GM18519 (cell line): ENCODE results near the gene TVP23C.

Source experiments
- ATAC-seq: cut with Tn5 transposase; IDR thresholded peaks from one replicate; pipeline ENCODE4 v1.9.1; 2021; ENCODE audit warnings: mild to moderate bottlenecking, moderate library complexity; ENCODE audit not compliant: unreplicated experiment, low FRiP score

The TVP23C gene

DNA sequence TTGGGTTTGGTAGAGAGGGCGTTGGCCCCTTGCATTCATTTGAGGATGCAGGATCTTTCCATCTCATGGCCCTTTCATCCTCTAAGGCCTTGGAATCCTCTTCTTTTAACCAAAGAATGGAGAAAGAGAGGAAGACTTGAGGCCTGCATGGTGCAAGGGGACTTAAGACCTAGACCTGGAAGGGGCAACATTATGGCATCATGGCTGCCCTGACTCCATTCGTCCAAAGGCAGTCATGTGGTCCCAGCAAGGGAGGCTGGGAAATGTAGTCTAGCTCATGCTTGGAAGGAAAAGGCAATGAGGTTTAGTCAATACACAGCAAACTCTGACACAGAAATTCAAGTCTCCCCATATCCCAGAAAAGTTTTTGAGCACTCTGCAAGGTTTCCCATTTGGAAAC, 65.2 kb downstream of the TVP23C start:
- ATAC-seq: peak; percentile 49

- no peak for ATAC-seq
Measured at GRCh38 chr17:15496735-15497670, 66.3 kb downstream of the TVP23C start.

- no peak for ATAC-seq
Measured at GRCh38 chr17:15494821-15495220, 68.5 kb downstream of the TVP23C start.

DNA sequence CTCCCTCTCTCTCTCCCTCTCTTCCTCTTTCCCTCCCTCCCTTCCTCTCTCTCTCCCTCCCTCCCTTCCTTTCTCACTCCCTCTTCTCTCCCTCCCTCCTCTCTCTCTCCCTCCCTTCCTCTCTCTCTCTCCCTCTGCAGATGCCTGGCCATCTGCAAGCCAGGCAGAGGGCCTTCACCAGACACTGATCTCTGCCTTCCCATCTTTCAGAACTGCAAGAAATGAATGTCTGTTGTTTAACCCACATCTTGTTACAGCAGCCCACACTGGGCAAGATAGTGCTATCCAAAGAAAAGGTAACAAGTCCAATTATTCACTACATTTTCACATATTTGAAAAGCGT, 69.6 kb downstream of the TVP23C start:
- ATAC-seq: no peak

DNA sequence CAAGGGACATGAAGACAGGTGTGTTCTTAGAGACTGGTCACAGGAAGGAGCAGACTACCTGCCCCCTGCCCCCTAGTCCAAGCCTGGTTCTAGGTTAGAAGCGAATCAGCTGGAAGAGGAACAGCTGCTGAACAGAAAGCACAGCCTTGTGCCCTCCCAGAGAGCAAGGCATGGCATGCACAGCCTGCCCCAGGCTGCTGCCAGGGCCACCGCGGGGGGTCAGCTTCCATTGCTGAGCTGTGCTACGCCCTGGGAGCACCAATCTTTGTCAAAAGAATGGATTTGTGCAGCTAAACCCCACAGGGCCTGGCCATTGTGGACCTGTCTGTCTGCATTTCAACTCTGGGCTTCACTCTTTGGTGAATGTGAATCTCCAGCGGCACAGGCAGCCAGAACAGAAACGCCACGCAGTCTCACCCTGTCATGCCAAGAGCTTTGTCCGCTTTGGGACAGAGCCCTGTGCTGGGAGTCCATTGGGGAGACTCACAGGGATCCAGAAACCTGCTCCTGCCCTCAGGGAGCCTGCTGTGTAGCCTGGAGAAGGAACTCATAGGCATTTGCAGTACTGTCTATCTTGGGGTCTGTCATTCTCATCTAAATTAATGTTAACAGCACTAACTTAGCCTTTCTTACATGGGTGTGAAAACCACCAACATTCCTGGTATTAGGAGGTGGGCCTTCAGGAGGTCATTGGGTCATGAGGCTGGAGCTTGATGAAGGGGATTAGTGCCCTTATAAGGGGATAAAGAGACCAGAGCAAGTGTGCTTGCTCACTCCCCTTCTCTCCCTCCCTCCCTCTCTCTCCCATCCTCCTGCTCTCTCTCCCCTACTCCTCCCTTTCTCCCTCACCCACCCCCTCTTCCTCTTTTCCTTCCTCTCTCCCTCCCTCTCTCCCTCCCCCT, 70.2 kb downstream of the TVP23C start:
- ATAC-seq: no peak

DNA sequence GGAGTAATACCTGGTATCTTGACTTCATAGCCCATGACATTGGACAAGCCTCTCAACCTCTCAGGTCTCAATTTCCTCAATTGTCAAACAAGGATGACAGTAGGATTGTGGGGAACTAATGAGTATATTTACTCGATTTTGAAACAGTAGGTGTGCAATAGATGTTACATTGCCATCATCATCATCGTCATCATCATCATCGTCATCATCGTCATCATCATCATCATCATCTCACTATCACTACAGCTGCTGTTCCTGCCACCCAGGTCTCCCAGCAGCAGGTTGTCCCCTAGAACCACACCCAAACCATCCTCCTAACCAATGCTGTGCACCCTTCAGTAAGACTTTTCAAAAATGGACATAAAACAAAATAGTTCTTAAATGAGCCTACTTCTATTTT, 71.1 kb downstream of the TVP23C start:
- no peak for ATAC-seq

- ATAC-seq: no peak
Measured at GRCh38 chr17:15490634-15491261, 72.5 kb downstream of the TVP23C start.

DNA sequence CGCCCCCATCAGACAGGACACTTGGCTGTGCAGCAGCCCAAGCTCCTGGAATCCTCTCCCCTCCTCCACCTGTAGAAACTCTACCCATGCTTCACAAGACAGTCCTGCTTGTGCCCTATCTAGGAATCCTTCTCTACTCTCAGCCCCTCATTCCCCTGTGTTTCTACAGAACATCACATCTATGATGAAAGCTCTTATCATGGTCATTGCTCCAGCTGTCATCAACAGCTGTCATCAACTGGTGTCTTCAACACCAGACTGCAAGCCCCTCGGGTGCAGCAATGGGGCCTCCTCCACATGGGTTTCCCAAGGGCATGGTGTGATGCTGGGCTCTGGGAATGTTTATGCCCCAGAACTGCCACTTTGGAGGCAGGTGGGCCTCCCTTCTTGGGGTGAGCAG, 74.7 kb downstream of the TVP23C start:
- ATAC-seq: no peak

DNA sequence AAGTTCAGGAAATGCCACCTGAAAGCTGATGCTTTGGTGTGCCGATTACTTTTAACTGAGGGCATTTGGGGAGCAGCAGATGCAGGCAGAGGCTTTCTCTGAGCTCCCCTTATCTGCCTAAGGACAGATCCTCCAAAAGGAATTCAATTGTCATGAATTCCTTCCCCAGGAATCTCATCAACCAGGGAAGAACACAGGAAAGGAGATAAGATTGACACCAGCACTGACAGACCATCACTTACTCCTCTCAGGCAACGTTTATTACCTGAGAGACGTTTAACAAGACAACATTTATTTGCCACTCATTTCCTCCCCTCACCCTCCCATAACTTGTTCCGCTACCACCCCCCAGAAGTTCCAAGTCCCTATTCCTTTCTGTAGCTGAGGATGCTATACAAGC, 78.2 kb downstream of the TVP23C start:
- ATAC-seq: no peak

GRCh38 chr17:15483431-15483830, 79.9 kb downstream of the TVP23C start:
- ATAC-seq: no peak

GRCh38 chr17:15482476-15482875, 80.8 kb downstream of the TVP23C start:
- no peak for ATAC-seq

GRCh38 chr17:15481481-15481880, 81.8 kb downstream of the TVP23C start:
- ATAC-seq: no peak

DNA sequence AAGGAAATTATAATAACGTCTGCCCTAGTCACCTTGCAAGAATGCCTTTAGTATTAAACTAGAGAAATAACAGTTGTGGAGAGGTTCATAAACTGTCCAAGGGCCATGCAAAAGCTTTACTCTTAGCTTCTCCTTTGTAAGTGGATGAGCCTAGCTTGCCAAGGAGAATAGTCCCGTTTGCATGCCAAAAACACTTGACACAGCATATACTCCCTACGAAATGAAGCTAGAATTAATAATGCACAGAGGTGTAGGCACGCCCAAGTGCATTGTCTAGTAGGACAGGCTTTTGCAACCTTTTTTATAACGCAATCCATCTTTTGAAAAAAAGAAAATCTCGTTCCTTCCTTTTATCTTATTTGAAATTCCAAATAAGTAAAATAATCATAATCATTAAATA, 83.1 kb downstream of the TVP23C start:
- ATAC-seq: no peak

DNA sequence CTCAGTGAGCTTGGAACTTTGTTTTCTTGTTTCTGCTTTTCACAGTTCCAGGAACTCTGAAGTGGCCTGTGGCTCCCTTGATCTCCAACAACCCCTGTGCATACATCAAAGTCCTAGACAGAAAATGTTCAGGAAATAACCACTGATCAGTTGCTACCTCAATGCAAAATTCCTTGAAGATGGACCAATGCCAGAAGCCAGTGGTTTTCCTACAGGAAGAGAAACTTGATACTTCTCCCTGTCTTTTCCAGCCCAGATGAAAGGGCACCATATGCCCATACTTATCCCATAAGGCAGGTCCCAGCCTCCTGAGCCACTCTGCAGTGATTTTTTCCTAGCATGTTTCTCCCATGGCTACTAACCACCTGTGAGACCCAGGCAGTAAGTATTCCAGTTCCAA, 83.6 kb downstream of the TVP23C start:
- no peak for ATAC-seq

DNA sequence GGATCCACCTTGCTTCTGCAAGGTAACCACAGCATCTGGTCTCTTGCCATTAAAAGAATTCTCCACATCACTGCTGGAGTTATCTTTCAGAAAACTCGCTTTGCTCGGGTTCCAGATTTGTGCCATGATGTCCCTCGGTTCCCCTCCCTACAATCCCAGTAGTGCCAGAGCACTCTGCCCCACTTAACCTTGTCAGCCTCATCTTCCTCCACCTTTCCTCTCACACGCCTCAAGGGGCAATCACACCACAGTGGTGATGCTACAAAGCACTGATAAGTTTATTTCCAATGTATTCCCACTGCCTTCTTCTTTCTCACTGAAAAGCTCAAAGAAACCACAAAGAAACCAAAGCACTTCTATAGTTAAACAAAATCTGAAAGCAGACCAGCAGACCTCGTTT, 84.4 kb downstream of the TVP23C start:
- no peak for ATAC-seq

DNA sequence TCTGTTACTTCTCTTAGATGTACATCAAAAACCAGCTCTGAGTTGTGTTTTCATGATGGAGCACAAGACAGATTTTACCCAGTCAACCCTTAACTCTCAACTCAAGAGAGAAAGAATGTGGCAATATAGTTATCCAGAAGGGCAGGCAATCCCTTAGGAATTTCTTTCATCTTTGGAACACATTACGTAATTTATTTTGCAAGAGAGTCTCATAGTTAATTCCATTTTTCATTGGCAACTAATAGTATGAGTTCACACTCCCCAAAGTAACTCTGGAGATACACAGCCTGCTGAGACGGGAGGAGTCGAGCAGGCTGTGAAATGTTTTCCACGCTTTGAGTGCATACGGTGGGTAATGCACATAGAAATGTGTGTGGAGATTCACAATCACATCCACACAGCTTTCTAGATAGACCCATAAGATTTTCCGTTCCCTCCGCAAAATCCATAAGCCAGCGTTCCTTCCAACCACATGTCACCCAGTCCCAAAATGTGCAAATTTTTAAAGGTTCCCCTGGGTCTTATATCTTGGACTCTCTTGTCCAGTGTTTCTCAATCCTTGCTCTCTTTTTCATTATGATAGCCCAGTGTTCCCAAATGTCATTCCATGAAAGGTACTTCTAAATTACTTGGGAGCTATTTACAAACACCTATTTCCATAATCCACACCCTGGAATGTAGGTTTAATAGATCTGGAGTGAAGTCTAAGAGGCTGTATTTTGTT, 87.5 kb downstream of the TVP23C start:
- no peak for ATAC-seq

GRCh38 chr17:15472891-15473290, 90.4 kb downstream of the TVP23C start:
- no peak for ATAC-seq

GRCh38 chr17:15470536-15470935, 92.7 kb downstream of the TVP23C start:
- ATAC-seq: no peak

DNA sequence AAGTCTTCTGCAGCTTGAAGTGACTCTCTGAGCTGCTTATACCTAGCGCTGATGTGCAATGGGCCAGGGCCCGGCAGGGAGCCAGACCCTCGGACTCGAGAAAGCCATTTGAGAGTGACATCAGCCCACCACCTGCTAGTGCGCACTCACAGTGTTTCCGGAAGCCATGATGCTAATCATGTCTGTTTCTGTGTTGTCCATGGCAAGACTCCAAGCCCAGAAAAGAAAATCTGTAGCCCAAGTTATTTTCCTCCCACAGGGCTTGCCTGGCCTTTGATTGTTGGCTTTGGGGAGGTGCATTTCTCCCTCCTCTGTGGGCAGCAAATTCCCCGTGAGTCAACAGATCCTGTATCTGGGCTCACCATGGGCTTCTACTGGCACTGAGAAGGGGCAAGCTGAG, 94.0 kb downstream of the TVP23C start:
- ATAC-seq: no peak

DNA sequence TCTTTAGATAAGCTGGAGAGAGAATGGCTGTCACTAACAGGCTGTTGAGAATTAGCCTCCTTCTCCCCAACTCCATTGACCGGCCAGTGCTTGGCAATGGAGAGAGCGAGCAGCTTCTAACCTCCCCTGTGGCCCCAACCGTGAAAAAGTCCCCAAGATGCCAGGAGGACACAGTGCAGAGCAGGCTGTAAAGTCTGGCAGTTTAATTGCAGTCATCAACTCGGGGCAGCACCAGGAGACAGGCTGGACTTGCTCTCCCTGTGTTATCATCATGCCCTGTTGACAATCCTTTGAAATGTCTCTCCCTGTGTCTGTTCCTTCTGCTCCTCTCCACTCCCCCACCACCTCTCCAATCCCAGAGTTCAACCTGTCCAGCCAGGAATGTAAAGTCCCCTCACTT, 95.2 kb downstream of the TVP23C start:
- no peak for ATAC-seq
